Measurements from ENCODE around the gene TMEM209.

DNA sequence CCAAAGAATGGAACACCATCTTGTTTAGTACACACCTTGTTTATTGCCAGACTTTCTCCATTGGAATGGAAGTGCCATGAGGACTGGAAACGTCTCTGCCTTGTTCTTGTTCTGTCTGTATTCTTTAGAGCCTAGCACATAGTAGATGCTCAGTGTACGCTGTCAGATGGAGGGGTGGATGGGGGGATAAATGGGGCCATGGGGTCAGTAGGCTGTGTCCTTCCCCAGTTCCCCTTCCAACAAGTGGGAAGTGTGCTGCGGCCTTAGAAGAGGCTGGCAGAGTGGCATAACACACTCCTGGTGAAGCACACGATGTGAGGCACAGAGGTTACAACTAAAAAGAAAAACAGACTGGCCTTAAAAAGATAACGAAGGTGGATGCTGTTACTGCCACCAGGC, 61.9 kb downstream of the TMEM209 start:
- TF ChIP-seq EZH2phosphoT487 (IDR thresholded peaks at IDR 0.05; ENCODE audit: insufficient read depth, low read depth), result no peak
- TF ChIP-seq EZH2 (IDR thresholded peaks at IDR 0.05; ENCODE audit: insufficient read depth, poor library complexity, severe bottlenecking), result no peak
